ENCODE measurements around the gene CFL2. TPM values are rescaled to one million over a fixed set of nuclear protein-coding genes. Genes with fewer than 3 reads are reported as not detected.

The CFL2 gene
- total and polyA plus RNA-seq, 2 of the 13 experiments (the other 11 are each of a cell fraction or from before 2014, with no cell fraction given): 114 to 158 TPM

DNA sequence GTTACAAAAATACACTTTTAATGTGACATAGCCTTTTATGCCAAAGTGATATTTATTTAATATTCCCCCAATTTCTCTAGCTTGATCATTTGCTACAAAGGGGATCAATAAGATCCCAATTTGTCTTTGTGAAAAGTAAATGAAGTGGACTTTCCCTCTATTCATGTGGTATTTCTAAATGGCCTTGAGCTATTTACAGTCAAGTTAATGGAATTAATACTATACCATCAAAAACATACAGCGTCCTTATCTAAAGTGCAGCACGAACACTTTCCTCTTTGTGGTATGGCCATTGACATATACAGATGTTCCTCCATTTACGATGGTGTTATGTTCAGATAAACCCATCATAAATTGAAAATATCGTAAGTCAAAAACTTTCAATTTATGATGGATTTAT, 23.2 kb downstream of the CFL2 start (continued):
- TF ChIP-seq, protein P1, sequence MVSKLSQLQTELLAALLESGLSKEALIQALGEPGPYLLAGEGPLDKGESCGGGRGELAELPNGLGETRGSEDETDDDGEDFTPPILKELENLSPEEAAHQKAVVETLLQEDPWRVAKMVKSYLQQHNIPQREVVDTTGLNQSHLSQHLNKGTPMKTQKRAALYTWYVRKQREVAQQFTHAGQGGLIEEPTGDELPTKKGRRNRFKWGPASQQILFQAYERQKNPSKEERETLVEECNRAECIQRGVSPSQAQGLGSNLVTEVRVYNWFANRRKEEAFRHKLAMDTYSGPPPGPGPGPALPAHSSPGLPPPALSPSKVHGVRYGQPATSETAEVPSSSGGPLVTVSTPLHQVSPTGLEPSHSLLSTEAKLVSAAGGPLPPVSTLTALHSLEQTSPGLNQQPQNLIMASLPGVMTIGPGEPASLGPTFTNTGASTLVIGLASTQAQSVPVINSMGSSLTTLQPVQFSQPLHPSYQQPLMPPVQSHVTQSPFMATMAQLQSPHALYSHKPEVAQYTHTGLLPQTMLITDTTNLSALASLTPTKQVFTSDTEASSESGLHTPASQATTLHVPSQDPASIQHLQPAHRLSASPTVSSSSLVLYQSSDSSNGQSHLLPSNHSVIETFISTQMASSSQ (IDR thresholded peaks at IDR 0.05; ENCODE audit: low read depth): peak; percentile 70
- TF ChIP-seq, protein P1 (CRISPR knock-in tag; IDR thresholded peaks at IDR 0.05; ENCODE audit: borderline replicate concordance): no peak; the same call in 1 of the 2 replicates
- 0 out of 2 replicates have a peak, but pooled peaks have one; percentile 3 for TF ChIP-seq ZSCAN29 (CRISPR knock-in tag; conservative IDR thresholded peaks at IDR 0.05)
- TF ChIP-seq BCL6 (CRISPR knock-in tag; IDR thresholded peaks at IDR 0.05): peak; percentile 28; the same call in 1 of the 2 replicates
- no peak for TF ChIP-seq ZSCAN30 (CRISPR knock-in tag; IDR thresholded peaks at IDR 0.05)
- no peak for TF ChIP-seq NR1H2 (CRISPR knock-in tag; IDR thresholded peaks at IDR 0.05; ENCODE audit: borderline replicate concordance, low read depth)
- TF ChIP-seq, protein P2, sequence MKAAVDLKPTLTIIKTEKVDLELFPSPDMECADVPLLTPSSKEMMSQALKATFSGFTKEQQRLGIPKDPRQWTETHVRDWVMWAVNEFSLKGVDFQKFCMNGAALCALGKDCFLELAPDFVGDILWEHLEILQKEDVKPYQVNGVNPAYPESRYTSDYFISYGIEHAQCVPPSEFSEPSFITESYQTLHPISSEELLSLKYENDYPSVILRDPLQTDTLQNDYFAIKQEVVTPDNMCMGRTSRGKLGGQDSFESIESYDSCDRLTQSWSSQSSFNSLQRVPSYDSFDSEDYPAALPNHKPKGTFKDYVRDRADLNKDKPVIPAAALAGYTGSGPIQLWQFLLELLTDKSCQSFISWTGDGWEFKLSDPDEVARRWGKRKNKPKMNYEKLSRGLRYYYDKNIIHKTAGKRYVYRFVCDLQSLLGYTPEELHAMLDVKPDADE (CRISPR knock-in tag; IDR thresholded peaks at IDR 0.05): no peak

All from HepG2 (cell line).